HG03103 (cell line): ENCODE results near the gene HMGN5.
A peak's percentile ranks its signal among the peaks of the same experiment; 100 is the strongest.

ENCODE experiments used
- ATAC-seq: cut with Tn5 transposase; IDR thresholded peaks from one replicate; pipeline ENCODE4 v1.9.1; 2021; ENCODE audit warnings: low read depth; ENCODE audit not compliant: unreplicated experiment

The HMGN5 gene

DNA sequence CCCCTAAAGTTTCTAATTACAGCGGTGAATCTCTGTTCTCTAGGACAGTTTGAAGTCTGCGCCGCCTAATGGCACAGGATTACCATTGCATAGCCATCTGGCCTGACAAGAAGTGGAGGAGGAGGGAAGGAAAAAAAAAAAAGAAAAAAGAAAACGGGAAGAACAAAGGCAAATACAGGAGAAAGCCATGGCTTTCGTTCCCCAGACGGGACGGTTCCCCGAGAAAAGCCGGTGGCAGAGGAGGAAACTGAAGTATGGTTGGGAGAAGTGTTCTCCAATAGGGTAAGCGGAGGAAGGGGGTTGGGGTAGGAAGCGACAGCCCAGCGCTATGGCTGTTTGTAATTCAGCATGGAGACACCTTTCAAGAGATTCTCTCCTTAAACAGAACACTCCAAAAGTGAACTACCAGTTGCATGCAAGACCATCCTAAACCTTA, 80.8 kb downstream of the HMGN5 start:
- peak; percentile 46 for ATAC-seq

DNA sequence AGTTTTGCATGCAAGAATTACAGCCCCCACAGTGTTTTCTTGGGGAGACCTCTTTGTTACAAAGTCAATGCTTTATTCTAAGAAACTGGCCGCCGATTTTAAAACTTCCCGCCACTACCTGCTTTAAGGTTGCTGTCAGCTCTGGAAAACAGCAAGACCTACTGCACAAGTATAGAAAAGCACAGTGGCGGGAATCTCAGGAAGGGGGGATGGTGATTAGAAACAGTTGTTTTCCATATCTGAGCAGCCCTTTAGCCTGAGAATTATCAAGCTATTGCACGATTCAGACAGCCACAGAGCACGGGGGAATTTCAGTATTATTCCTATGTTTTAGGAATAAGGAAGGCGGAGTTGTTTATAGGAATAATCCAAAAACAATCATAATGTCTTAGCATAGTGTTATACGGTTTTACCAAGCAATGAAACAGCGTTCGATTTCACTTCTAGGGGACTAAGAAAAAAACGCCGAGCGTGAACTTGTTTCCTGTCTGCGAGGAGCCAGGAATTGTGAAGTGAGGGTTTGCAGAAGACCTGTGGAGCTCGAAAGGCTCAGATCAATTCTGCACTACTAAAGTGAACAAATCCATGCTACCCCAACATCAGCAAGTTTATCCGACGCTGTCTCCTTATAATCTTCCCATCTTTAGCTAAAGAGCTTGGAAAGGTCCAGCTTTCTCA, 81.3 kb downstream of the HMGN5 start:
- ATAC-seq = peak; percentile 31

DNA sequence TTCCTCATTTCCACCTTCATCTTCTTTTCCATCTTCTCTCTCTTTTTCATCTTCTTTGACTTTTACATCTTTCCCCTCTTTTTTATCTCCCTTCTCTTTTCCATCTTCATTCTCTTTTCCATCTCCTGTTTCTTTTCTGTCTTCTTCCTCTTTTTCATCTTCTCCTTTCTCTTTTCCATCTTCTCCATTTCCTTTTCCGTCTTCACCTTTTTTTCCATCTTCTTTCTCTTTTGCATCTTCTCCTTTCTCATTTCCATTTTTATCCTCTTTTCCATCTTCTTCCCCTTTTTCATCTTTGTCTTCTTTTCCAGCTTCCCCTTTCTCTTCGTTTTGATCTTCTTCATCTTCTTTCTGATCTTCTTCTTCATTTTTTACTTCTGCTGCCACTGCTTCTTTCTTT, 87.0 kb downstream of the HMGN5 start:
- no peak for ATAC-seq

DNA sequence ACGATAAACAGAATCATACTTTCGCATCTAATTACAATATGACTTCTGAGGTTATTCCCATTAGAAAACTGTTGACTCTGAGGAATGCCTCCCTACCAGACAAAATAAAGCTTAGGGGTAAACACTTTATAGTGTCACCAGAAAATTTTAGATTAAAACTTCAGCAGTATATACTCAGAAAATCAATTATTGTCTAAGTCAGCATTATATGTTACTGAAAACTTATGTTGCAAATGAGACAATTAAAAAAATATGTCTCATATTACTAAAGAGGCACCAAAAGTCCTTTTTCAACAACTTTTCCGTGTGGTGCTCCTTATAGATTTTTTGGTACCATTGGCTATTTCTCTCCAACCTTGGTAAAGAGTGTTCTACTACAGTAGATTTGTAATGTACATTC, 91.4 kb downstream of the HMGN5 start:
- no peak for ATAC-seq

DNA sequence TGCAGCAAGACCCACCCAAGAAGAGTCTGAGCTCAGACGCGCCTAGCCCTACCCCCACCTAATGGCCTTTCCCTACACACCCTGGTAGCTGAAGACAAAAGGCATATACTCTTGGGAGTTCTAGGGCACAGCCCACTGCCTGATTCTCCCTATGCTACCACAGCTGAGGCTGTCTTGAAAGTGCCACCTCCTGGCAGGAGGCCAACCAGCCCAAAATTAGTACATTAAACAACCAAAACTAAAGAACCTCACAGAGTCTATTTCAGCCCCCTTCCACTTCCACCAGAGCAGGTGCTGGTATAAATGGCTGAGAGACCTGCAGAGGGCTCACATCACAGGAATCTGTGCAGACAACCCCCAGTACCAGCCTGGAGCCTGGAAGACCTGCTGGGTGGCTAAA, 119.1 kb downstream of the HMGN5 start:
- no peak for ATAC-seq
